ENCODE measurements around the gene KPNB1. TPM values are rescaled to one million over a fixed set of nuclear protein-coding genes. Genes with fewer than 3 reads are reported as not detected.

The KPNB1 gene
- total RNA-seq, 1 donor from 2014 or later, result 298 TPM

GRCh38 chr17:47636273-47637030, 13.3 kb upstream of the KPNB1 start:
- DNase-seq (ENCODE audit: low spot score), result no peak
- H3K36me3 Mint-ChIP-seq (ENCODE audit: low read depth), result peaks cover 3% of the 10 kb centered on the region
- TF ChIP-seq, protein P1, sequence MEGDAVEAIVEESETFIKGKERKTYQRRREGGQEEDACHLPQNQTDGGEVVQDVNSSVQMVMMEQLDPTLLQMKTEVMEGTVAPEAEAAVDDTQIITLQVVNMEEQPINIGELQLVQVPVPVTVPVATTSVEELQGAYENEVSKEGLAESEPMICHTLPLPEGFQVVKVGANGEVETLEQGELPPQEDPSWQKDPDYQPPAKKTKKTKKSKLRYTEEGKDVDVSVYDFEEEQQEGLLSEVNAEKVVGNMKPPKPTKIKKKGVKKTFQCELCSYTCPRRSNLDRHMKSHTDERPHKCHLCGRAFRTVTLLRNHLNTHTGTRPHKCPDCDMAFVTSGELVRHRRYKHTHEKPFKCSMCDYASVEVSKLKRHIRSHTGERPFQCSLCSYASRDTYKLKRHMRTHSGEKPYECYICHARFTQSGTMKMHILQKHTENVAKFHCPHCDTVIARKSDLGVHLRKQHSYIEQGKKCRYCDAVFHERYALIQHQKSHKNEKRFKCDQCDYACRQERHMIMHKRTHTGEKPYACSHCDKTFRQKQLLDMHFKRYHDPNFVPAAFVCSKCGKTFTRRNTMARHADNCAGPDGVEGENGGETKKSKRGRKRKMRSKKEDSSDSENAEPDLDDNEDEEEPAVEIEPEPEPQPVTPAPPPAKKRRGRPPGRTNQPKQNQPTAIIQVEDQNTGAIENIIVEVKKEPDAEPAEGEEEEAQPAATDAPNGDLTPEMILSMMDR (IDR thresholded peaks at IDR 0.05), result no peak
- H3K9me3 Mint-ChIP-seq (ENCODE audit: low read depth), result no peaks in the 10 kb centered on the region
- no peaks in the 10 kb centered on the region for H3K4me1 Mint-ChIP-seq (ENCODE audit: low read depth)
- no peak overlapping the region for H3K4me3 Mint-ChIP-seq (ENCODE audit: unreplicated experiment)
- no peak overlapping the region for H3K27ac Mint-ChIP-seq (ENCODE audit: unreplicated experiment)
- H3K27me3 Mint-ChIP-seq (ENCODE audit: low read depth), result no peaks in the 10 kb centered on the region

GRCh38 chr17:47638903-47639302, 10.8 kb upstream of the KPNB1 start:
- Mint-ChIP-seq H3K27me3 (ENCODE audit: low read depth) (no peaks in the 10 kb centered on the region), H3K27ac (ENCODE audit: unreplicated experiment) (no peak overlapping the region)
- DNase-seq (ENCODE audit: low spot score), result no peak

DNA sequence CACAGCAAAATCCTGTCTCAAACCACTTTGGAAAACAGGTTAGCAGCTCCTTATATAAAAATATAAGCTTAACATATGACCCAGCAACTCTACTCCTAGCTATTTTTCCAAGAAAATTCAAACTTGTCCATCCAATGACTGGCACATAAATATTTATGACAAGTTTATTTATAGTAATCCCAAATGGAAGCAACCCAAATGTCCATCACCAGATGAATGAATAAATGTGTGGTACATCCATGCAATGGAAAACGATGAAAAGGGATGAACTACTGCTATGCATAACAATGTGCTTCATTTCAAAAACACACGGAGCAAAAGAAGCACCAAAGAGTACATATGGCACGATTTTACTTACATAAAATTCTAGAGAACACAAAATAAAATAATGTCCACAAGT, 9.6 kb upstream of the KPNB1 start:
- H3K36me3 Mint-ChIP-seq (ENCODE audit: low read depth), result peaks cover 3% of the 10 kb centered on the region
- no peaks in the 10 kb centered on the region for H3K4me1 Mint-ChIP-seq (ENCODE audit: low read depth)
- no peaks in the 10 kb centered on the region for H3K9me3 Mint-ChIP-seq (ENCODE audit: low read depth)
- H3K4me3 Mint-ChIP-seq (ENCODE audit: unreplicated experiment), result no peak overlapping the region
- no peaks in the 10 kb centered on the region for H3K27me3 Mint-ChIP-seq (ENCODE audit: low read depth)
- H3K27ac Mint-ChIP-seq (ENCODE audit: unreplicated experiment), result no peak overlapping the region
- DNase-seq (ENCODE audit: low spot score), result no peak
- TF ChIP-seq, protein P1 (IDR thresholded peaks at IDR 0.05), result no peak

More at GRCh38 chr17:47638903-47639302, 10.8 kb upstream of the KPNB1 start:
- H3K36me3 Mint-ChIP-seq (ENCODE audit: low read depth), result peaks cover 3% of the 10 kb centered on the region
- no peak overlapping the region for H3K4me3 Mint-ChIP-seq (ENCODE audit: unreplicated experiment)
- TF ChIP-seq, protein P1 (IDR thresholded peaks at IDR 0.05), result no peak
- no peaks in the 10 kb centered on the region for H3K9me3 Mint-ChIP-seq (ENCODE audit: low read depth)
- H3K4me1 Mint-ChIP-seq (ENCODE audit: low read depth), result no peaks in the 10 kb centered on the region

- no peaks in the 10 kb centered on the region for H3K9me3 Mint-ChIP-seq (ENCODE audit: low read depth)
- H3K27ac Mint-ChIP-seq (ENCODE audit: unreplicated experiment), result no peak overlapping the region
- H3K27me3 Mint-ChIP-seq (ENCODE audit: low read depth), result no peaks in the 10 kb centered on the region
- H3K36me3 Mint-ChIP-seq (ENCODE audit: low read depth), result peaks cover 3% of the 10 kb centered on the region
- TF ChIP-seq, protein P1 (IDR thresholded peaks at IDR 0.05), result no peak
- no peaks in the 10 kb centered on the region for H3K4me1 Mint-ChIP-seq (ENCODE audit: low read depth)
- no peak overlapping the region for H3K4me3 Mint-ChIP-seq (ENCODE audit: unreplicated experiment)
- no peak for DNase-seq (ENCODE audit: low spot score)
Observed at GRCh38 chr17:47641202-47641601, 8.5 kb upstream of the KPNB1 start.

- no peaks in the 10 kb centered on the region for H3K4me1 Mint-ChIP-seq (ENCODE audit: low read depth)
- no peaks in the 10 kb centered on the region for H3K27me3 Mint-ChIP-seq (ENCODE audit: low read depth)
- H3K9me3 Mint-ChIP-seq (ENCODE audit: low read depth), result no peaks in the 10 kb centered on the region
- H3K27ac Mint-ChIP-seq (ENCODE audit: unreplicated experiment), result no peak overlapping the region
- no peaks in the 10 kb centered on the region for H3K36me3 Mint-ChIP-seq (ENCODE audit: low read depth)
- TF ChIP-seq, protein P1 (IDR thresholded peaks at IDR 0.05), result no peak
- no peak for DNase-seq (ENCODE audit: low spot score)
- H3K4me3 Mint-ChIP-seq (ENCODE audit: unreplicated experiment), result no peak overlapping the region
Observed at GRCh38 chr17:47643116-47643515, 6.6 kb upstream of the KPNB1 start.
